Neural cell (in vitro differentiated cells): ENCODE results near the gene AP1M1. TPM values are rescaled to one million over a fixed set of nuclear protein-coding genes. Genes with fewer than 3 reads are reported as not detected.

ENCODE experiments used
- H2AFZ ChIP-seq: fragments of 200-600, 300-800 bp; sonication (generic), shearing (Covaris generic); 2 replicates; pipeline ENCODE4 v1.6.0; 2014; ENCODE audit warnings: low read depth, mild to moderate bottlenecking, antibody characterized with exemption, low read length, moderate library complexity
- H3F3A ChIP-seq: fragments of 200-600 bp; shearing (Covaris generic); 2 replicates; pipeline ENCODE4 v1.6.1; 2016; ENCODE audit warnings: mild to moderate bottlenecking, moderate library complexity, mixed read lengths, antibody characterized with exemption, low read length; ENCODE audit not compliant: insufficient read depth, poor library complexity, severe bottlenecking
- H3K27ac ChIP-seq: fragments of 200-600, 300-800 bp; sonication (generic), shearing (Covaris generic); 2 replicates; pipeline ENCODE4 v1.5.1; 2014; ENCODE audit warnings: mild to moderate bottlenecking, low read length, moderate library complexity
- H3K27me3 ChIP-seq: fragments of 300-800, 200-600 bp; sonication (generic), shearing (Covaris generic); 2 replicates; pipeline ENCODE4 v1.6.0; 2014; ENCODE audit warnings: mild to moderate bottlenecking, low read depth, low read length, moderate library complexity; ENCODE audit not compliant: insufficient read depth
- H3K36me3 ChIP-seq: fragments of 300-800, 200-600 bp; sonication (generic), shearing (Covaris generic); 2 replicates; pipeline ENCODE4 v1.5.1; 2014; ENCODE audit warnings: mild to moderate bottlenecking, antibody characterized with exemption, low read length, moderate library complexity; ENCODE audit not compliant: insufficient read depth
- H3K4me2 ChIP-seq: fragments of 300-800, 200-600 bp; sonication (generic), shearing (Covaris generic); 2 replicates; pipeline ENCODE4 v1.6.0; 2014; ENCODE audit warnings: mild to moderate bottlenecking, low read length
- H3K4me3 ChIP-seq: fragments of 300-800, 200-600 bp; sonication (generic), shearing (Covaris generic); 2 replicates; pipeline ENCODE4 v1.5.1; 2014; ENCODE audit warnings: mild to moderate bottlenecking, low read length, moderate library complexity
- H3K79me2 ChIP-seq: fragments of 200-600 bp; shearing (Covaris generic); replicated peaks from 2 replicates; pipeline ENCODE4 v1.6.0; 2014; ENCODE audit warnings: mild to moderate bottlenecking, low read length, moderate library complexity; ENCODE audit not compliant: insufficient read depth
- H3K9ac ChIP-seq: fragments of 300-800, 200-600 bp; sonication (generic), shearing (Covaris generic); 2 replicates; pipeline ENCODE4 v1.6.1; 2016; ENCODE audit warnings: mild to moderate bottlenecking, low read length, mixed read lengths
- H3K9me2 ChIP-seq: fragments of 200-600 bp; shearing (Covaris generic); 2 replicates; pipeline ENCODE4 v1.6.1; 2016; ENCODE audit warnings: mild to moderate bottlenecking, low read length, mixed read lengths; ENCODE audit not compliant: insufficient read depth
- H3K9me3 ChIP-seq: fragments of 200-600, 300-800 bp; sonication (generic), shearing (Covaris generic); 2 replicates; pipeline ENCODE4 v1.6.1; 2016; ENCODE audit warnings: mild to moderate bottlenecking, mixed run types, low read length, moderate library complexity, mixed read lengths
- H4K20me1 ChIP-seq: fragments of 200-600 bp; shearing (Covaris generic); 2 replicates; pipeline ENCODE4 v1.6.1; 2016; ENCODE audit warnings: mild to moderate bottlenecking, mixed run types; ENCODE audit not compliant: insufficient read depth
- CTCF ChIP-seq: fragments of 450-650 bp; IDR thresholded peaks from 2 replicates; pipeline ENCODE4 v1.5.1; 2014; ENCODE audit warnings: antibody characterized with exemption, mild to moderate bottlenecking, moderate library complexity; ENCODE audit not compliant: poor library complexity, severe bottlenecking
- EP300 ChIP-seq: fragments of 450-650 bp; conservative IDR thresholded peaks from 2 replicates; pipeline ENCODE4 v1.6.1; 2014; ENCODE audit warnings: antibody characterized with exemption, mild to moderate bottlenecking, moderate library complexity; ENCODE audit not compliant: poor library complexity, severe bottlenecking
- EZH2 ChIP-seq: fragments of 200-600, 300-800 bp; shearing (Covaris generic), sonication (generic); IDR thresholded peaks from 2 replicates; pipeline ENCODE4 v1.6.1; 2014; ENCODE audit warnings: antibody characterized with exemption, low read length, borderline replicate concordance, mild to moderate bottlenecking; ENCODE audit not compliant: insufficient read depth, poor library complexity, severe bottlenecking
- POLR2AphosphoS5 ChIP-seq: IDR thresholded peaks from 2 replicates; pipeline ENCODE4 v1.6.1; 2012
- RAD21 ChIP-seq: fragments of 450-650 bp; conservative IDR thresholded peaks from 2 replicates; pipeline ENCODE4 v1.6.1; 2014; ENCODE audit warnings: antibody characterized with exemption, mild to moderate bottlenecking, moderate library complexity
- REST ChIP-seq: IDR thresholded peaks from 2 replicates; pipeline ENCODE4 v1.6.1; 2012; ENCODE audit warnings: borderline replicate concordance
- SMC3 ChIP-seq: fragments of 450-650 bp; conservative IDR thresholded peaks from 2 replicates; pipeline ENCODE4 v1.6.1; 2014; ENCODE audit warnings: antibody characterized with exemption, mild to moderate bottlenecking, moderate library complexity; ENCODE audit not compliant: poor library complexity
- TAF1 ChIP-seq: IDR thresholded peaks from 2 replicates; pipeline ENCODE4 v1.6.1; 2012; ENCODE audit warnings: low read depth
- polyA plus RNA-seq: library from polyadenylated mRNA; depleted of rRNA; stranded (reverse); fragments of >200 nt; gene quantifications from 2 replicates; pipeline ENCODE4 v1.2.3, GENCODE V29; 2014

The AP1M1 gene
- polyA plus RNA-seq, 1 donor from 2014 or later, result 81.4 TPM

- Histone ChIP-seq H3K4me3 (no peak overlapping the region), H4K20me1 (no peaks in the 10 kb centered on the region), H3K9ac (no peak overlapping the region), H3K27ac (no peak overlapping the region), H3K9me3 (no peaks in the 10 kb centered on the region), H3K27me3 (no peaks in the 10 kb centered on the region), H3F3A (no peaks in the 10 kb centered on the region), H3K36me3 (no peaks in the 10 kb centered on the region), H3K4me2 (no peak overlapping the region), H3K9me2 (no peaks in the 10 kb centered on the region), H3K79me2 (no peaks in the 10 kb centered on the region), H2AFZ (no peak overlapping the region)
- no peak for TF ChIP-seq EP300
- no peak for TF ChIP-seq TAF1
These were observed 11.3 kb downstream of the AP1M1 start for GRCh38 chr19:16208847-16209665.

GRCh38 chr19:16210168-16210567 is 12.5 kb downstream of the AP1M1 start:
- Histone ChIP-seq H3K4me2 (no peak overlapping the region), H3K27ac (no peak overlapping the region), H3K9me2 (no peaks in the 10 kb centered on the region), H3F3A (no peaks in the 10 kb centered on the region), H4K20me1 (no peaks in the 10 kb centered on the region), H3K4me3 (no peak overlapping the region), H3K9me3 (no peaks in the 10 kb centered on the region), H2AFZ (no peak overlapping the region), H3K36me3 (no peaks in the 10 kb centered on the region), H3K9ac (no peak overlapping the region), H3K27me3 (no peaks in the 10 kb centered on the region), H3K79me2 (no peaks in the 10 kb centered on the region)
- TF ChIP-seq POLR2AphosphoS5 (no peak), CTCF (no peak)

GRCh38 chr19:16213076-16213475 is 15.4 kb downstream of the AP1M1 start:
- Histone ChIP-seq H3K79me2 (no peaks in the 10 kb centered on the region), H3K4me2 (no peak overlapping the region), H3K4me3 (no peak overlapping the region), H3K9ac (no peak overlapping the region), H4K20me1 (no peaks in the 10 kb centered on the region), H3F3A (no peaks in the 10 kb centered on the region), H3K36me3 (no peaks in the 10 kb centered on the region), H3K9me2 (no peaks in the 10 kb centered on the region), H2AFZ (no peak overlapping the region), H3K9me3 (no peaks in the 10 kb centered on the region), H3K27ac (no peak overlapping the region), H3K27me3 (no peaks in the 10 kb centered on the region)
- no peak for TF ChIP-seq TAF1

GRCh38 chr19:16216744-16217670 is 19.3 kb downstream of the AP1M1 start:
- H3K9me3 ChIP-seq, result no peaks in the 10 kb centered on the region
- H3K9me2 ChIP-seq, result no peaks in the 10 kb centered on the region
- H3K36me3 ChIP-seq, result no peaks in the 10 kb centered on the region
- H3K27ac ChIP-seq, result no peak overlapping the region
- no peak overlapping the region for H3K9ac ChIP-seq
- H3K4me2 ChIP-seq, result no peak overlapping the region
- no peaks in the 10 kb centered on the region for H3K27me3 ChIP-seq
- H3F3A ChIP-seq, result no peaks in the 10 kb centered on the region
- H3K79me2 ChIP-seq, result no peaks in the 10 kb centered on the region
- no peak overlapping the region for H2AFZ ChIP-seq
- H4K20me1 ChIP-seq, result no peaks in the 10 kb centered on the region
- no peak overlapping the region for H3K4me3 ChIP-seq
- TF ChIP-seq TAF1, result no peak
- TF ChIP-seq SMC3, result no peak
- TF ChIP-seq CTCF, result no peak
- TF ChIP-seq POLR2AphosphoS5, result no peak
- TF ChIP-seq EZH2, result no peak
- TF ChIP-seq REST, result no peak
- no peak for TF ChIP-seq RAD21
